Measurements from ENCODE around the gene NELFB.

Gene NELFB

DNA sequence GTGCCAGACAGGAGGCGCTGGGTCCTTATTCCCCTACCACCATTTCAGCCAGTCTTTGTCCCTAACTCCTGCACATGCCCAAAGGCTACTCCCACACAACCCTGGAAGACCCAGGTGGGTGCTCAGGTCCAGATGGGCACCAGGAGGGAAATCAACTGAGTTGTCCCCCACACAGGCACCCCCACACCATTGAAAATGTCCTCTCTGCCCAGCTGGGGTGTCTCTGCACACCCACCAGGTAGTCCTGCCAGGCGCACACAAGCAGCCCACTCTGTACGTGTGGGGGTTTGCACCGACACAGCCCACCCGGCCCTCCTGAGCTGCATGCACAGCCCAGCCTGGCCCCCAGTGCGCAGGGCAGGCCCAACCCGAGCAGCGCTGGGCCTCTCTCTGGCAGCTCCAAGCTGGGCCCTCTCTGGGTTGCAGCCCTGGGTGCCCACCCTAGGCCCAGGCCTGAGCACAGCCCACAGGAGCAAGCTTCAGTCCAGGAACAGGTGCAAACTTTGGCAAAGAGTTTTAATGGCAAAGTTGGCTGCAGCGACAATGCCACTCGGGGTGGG lies 35.3 kb upstream of the NELFB start:
- H3K4me3 ChIP-seq (ENCODE audit: control insufficient read depth, low read depth, low read length) = no peak overlapping the region
- DNase-seq (ENCODE audit: low read depth) = no peak
- TF ChIP-seq, protein P1, sequence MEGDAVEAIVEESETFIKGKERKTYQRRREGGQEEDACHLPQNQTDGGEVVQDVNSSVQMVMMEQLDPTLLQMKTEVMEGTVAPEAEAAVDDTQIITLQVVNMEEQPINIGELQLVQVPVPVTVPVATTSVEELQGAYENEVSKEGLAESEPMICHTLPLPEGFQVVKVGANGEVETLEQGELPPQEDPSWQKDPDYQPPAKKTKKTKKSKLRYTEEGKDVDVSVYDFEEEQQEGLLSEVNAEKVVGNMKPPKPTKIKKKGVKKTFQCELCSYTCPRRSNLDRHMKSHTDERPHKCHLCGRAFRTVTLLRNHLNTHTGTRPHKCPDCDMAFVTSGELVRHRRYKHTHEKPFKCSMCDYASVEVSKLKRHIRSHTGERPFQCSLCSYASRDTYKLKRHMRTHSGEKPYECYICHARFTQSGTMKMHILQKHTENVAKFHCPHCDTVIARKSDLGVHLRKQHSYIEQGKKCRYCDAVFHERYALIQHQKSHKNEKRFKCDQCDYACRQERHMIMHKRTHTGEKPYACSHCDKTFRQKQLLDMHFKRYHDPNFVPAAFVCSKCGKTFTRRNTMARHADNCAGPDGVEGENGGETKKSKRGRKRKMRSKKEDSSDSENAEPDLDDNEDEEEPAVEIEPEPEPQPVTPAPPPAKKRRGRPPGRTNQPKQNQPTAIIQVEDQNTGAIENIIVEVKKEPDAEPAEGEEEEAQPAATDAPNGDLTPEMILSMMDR (conservative IDR thresholded peaks at IDR 0.05; ENCODE audit: control insufficient read depth, insufficient read depth, low read depth, low read length) = no peak

DNA sequence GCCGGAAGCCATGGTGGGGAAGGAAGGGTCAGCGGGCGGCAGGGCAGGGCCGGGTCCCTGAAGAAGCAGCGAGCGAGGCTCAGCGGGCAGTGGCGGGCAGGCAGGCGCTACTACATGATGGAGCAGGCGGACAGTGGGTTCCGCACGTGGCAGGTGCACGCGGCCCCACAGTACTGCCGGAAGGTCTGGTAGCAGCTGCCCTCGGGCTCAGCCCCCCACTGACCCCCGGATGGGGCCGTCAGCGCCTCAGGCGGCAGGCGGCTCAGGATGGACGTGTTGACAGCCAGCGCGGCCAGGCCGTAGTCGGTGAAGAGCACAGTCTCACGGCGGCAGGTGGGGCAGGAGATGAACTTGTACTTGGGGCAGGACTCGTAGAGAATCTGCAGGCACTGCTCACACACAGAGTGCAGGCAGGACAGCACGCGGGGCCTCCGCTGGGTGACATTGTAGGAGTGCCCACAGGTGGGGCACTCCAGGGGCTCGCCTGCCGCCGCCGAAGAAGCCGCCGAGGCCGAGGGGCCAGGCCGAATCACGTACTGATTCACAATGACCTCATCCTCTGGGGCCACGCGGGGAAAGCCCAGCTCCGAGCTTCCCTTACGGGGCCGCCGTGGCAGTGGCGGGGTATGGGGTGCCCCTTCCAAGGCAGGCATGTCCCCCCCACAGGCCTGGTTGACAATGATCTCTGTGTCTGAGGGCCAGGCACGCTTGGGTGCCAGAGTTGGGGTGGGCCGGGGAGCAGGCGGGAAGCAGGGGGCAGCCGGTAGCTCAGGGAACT lies 34.6 kb upstream of the NELFB start:
- no peak for DNase-seq (ENCODE audit: low read depth)
- TF ChIP-seq, protein P1 (conservative IDR thresholded peaks at IDR 0.05; ENCODE audit: control insufficient read depth, insufficient read depth, low read depth, low read length) = no peak
- H3K4me3 ChIP-seq (ENCODE audit: control insufficient read depth, low read depth, low read length) = no peak overlapping the region

DNA sequence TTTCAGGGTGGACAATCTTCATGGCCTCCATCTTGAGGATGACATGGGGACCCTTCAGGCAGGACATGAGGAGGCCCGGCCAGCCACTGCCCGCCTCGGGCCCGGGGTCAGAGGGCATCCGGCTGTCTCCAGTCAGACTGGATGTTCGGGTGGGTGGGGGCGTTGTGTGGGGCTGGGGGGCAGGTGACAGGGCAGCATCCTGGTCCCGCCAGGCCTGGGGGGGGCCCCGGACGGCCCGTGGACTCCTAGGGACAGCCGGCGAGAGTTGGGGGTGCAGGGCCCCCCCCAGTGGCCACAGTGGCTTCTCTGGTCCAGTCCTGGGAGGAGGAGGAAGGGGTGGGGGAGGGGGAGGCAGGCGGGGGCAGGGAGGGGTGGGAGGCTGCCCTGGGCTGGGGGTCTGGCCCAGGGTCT lies 34.0 kb upstream of the NELFB start:
- no peak for DNase-seq (ENCODE audit: low read depth)
- TF ChIP-seq, protein P1 (conservative IDR thresholded peaks at IDR 0.05; ENCODE audit: control insufficient read depth, insufficient read depth, low read depth, low read length) = no peak
- H3K4me3 ChIP-seq (ENCODE audit: control insufficient read depth, low read depth, low read length) = no peak overlapping the region

DNA sequence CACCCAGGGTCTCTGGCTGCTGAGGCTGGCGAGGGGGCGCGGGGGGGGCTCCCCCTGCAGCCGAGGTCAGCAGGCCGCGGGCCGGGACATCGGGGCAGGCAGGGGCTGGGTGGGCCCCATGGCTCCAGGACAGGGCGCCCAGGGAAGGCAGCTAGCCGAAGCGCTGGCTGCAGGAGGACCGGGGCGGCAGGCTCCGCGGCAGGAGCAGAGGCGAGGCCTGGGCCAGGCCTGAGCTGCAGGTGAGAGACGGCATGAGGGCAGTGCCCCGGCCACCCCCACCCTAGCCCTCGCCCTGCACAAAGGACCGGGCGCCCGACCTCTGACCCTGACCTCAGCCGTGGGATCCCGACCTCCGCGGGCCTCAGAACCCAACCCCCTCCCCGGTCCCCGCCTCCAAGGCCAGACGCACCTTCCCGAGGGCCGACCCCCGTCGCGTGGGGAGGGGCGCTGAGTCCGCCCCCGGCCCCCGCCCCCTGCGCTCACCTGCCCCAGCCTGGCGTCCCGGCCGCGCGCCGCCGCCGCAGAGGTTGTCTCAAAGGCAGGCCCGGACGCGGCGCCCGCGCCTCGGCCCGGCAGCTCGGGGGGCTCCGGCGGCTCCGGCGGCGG lies 33.5 kb upstream of the NELFB start:
- TF ChIP-seq, protein P1 (conservative IDR thresholded peaks at IDR 0.05; ENCODE audit: control insufficient read depth, insufficient read depth, low read depth, low read length) = no peak
- H3K4me3 ChIP-seq (ENCODE audit: control insufficient read depth, low read depth, low read length) = no peak overlapping the region
- DNase-seq (ENCODE audit: low read depth) = no peak

GRCh38 chr9:137222190-137223077 lies 32.7 kb upstream of the NELFB start, which contains the start of gene RNF208:
RNF208 (minus strand) TSS chr9:137222240; CDS start chr9:137221212, 1,028 bp downstream.
- H3K4me3 ChIP-seq (ENCODE audit: control insufficient read depth, low read depth, low read length) = peak within 1 kb of the TSS; percentile 40
- no peak for DNase-seq (ENCODE audit: low read depth)
- TF ChIP-seq, protein P1 (conservative IDR thresholded peaks at IDR 0.05; ENCODE audit: control insufficient read depth, insufficient read depth, low read depth, low read length) = no peak

All from fibroblast of mammary gland (primary cell).